GM12873 (cell line): ENCODE data around the gene MAPK1IP1L.

ENCODE experiments used
- TF ChIP-seq, protein P1 (sequence below): IDR thresholded peaks from 2 replicates; pipeline ENCODE4 v1.5.1; 2012; ENCODE audit warnings: low read depth, mild to moderate bottlenecking, moderate library complexity, low read length, control low read depth; ENCODE audit not compliant: insufficient read depth; ENCODE audit errors: missing control alignments

MAPK1IP1L gene

DNA sequence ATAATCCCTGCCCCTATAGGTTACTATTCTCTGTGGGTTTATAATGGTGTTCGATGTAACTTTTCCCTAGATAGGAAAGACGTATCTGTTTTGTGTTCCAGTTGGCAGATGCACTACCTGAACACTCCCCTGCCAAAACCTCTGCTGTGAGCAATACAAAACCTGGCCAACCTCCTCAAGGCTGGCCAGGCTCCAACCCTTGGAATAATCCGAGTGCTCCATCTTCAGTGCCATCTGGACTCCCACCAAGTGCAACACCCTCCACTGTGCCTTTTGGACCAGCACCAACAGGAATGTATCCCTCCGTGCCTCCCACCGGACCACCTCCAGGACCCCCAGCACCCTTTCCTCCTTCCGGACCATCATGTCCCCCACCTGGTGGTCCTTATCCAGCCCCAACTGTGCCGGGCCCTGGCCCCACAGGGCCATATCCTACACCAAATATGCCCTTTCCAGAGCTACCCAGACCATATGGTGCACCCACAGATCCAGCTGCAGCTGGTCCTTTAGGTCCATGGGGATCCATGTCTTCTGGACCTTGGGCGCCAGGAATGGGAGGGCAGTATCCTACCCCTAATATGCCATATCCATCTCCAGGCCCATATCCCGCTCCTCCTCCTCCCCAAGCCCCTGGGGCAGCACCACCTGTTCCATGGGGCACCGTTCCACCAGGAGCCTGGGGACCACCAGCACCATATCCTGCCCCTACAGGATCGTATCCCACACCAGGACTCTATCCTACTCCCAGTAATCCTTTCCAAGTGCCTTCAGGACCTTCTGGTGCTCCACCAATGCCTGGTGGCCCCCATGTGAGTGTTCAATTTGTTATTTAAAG, 11.3 kb downstream of the MAPK1IP1L start:
- TF ChIP-seq, protein P1, sequence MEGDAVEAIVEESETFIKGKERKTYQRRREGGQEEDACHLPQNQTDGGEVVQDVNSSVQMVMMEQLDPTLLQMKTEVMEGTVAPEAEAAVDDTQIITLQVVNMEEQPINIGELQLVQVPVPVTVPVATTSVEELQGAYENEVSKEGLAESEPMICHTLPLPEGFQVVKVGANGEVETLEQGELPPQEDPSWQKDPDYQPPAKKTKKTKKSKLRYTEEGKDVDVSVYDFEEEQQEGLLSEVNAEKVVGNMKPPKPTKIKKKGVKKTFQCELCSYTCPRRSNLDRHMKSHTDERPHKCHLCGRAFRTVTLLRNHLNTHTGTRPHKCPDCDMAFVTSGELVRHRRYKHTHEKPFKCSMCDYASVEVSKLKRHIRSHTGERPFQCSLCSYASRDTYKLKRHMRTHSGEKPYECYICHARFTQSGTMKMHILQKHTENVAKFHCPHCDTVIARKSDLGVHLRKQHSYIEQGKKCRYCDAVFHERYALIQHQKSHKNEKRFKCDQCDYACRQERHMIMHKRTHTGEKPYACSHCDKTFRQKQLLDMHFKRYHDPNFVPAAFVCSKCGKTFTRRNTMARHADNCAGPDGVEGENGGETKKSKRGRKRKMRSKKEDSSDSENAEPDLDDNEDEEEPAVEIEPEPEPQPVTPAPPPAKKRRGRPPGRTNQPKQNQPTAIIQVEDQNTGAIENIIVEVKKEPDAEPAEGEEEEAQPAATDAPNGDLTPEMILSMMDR: no peak

DNA sequence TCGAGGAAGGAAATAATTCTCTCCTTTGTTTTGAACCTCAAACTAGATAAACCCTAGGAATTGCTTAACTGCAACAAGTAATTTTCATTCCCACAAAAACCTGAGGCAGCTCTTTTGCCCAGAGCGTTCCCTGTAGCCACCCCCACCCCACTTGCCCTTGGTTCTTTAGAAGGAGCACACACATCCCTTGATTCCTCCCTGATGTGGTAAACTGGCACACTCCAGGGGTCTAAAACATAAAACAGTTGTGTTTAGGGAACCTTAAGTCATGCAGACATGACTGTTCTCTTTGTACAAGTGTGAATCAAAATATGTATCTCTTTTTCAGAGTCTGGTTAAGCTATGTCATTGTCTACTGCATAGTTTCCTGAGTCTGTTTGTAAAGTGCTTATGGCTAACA, 14.0 kb downstream of the MAPK1IP1L start:
- TF ChIP-seq, protein P1: no peak

DNA sequence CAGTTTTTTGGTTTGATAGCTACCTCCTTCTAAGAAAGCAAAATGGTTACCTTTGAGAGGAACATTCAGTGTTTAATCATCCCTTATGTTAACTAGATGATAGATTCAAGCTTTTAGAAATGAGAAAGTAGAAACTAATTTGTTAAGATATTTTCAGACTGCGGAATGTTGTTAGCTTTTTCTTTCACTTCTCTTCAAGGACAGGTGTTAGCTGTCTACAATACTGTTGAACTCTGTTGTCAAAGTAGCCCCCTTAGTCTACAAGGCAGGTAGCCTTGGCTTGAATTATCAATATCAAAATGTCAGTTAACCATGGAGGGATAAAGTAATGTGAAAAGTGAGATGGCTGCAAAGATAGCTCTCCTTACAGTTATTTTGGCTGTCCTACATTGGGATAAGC, 14.8 kb downstream of the MAPK1IP1L start:
- TF ChIP-seq, protein P1: no peak

DNA sequence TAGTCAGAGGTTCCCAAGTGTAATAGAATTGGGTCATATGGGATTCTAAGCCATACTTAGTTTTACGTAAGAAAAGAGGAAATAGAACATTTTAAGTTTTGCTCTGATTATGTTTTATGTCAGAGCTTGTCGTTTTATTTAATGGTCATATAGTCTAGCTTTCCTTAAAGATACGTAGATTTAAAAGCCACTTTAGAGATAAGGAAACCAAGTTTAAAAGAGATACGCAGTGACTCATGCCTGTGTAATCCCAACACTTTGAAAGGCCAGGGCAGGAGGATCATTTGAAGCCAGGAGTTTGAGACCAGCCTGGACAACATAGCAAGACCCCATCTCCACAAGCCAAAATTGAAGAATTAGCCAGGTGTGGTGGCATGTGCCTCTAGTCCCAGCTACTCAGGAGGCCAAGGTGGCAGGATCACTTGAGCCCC, 19.5 kb downstream of the MAPK1IP1L start:
- TF ChIP-seq, protein P1: no peak

DNA sequence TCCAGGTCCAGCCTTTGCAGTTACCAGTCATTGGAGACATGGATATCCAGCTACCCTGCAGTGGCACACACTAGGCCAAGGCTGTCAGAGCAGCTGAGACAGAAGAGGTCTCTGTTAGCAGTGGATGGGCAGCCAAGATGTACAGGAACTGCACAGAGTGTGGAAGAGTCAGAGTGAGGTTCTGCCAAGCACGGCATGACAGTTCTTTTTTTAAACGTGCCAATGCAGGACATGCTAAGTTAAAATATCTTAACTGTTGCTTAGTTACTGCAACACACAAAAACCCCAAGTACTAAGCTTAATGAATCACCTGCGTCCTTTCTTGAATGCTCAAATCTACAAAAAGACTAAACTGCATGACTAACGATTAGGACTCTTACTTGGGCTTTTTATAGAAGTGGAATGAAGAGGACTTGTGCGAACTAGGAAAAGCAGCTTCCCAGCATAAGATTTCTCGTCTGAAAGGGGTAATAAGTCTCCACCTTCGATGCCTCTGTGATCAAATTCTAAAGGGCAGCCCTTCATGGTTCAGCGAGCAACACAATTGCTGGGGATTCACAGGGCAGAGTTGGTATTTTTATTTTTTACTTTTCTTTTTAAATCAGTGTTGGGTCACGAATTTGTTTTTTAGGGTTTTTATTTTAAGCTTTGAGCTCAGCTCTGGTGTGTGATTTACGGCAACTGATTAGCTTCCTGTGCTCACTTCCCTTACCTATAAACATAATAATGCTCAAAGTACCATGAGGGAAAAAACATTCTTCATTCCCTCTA, 20.6 kb downstream of the MAPK1IP1L start:
- TF ChIP-seq, protein P1: no peak

DNA sequence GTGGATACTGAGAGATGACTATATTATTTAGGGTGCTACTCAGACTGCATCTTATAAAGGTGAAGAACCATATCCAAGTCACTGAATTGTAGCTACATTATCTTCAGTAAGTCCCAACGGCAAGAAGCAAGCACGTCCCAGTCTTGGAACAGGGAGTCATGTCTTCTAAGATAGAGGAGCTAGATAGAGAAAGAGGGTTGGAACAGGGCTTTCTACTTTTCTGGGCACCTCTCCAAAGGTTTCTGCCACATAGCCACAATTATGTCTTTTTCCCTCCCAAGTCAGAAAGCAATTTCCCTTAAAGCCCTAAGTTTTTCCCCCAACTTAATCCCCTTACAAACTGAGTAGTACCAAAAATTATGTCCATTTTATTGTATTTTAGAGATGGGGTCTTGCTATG, 22.4 kb downstream of the MAPK1IP1L start:
- TF ChIP-seq, protein P1: no peak

DNA sequence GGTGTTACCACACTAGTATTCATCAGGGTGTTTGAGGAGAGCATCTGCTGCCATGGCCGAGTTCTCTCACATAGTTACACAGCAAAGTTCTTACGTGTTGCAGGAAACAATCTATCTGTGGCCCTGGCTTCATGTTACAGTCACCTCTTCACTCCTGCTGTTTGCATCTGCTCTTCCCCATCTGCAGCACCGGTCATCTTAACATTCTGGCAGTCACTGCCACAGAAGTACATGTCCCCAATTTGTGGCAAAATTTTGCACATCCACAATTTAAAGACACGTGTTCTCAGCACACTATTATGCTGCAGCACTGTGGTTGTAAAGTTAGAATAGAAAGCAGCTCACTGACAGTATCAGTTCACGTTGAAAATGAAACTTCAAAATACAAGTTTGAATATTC, 23.2 kb downstream of the MAPK1IP1L start:
- TF ChIP-seq, protein P1: no peak
